H1 (cell line): ENCODE measurements around the gene SLC22A31. TPM values are rescaled to one million over a fixed set of nuclear protein-coding genes. Genes with fewer than 3 reads are reported as not detected.
A peak's percentile ranks its signal among the peaks of the same experiment; 100 is the strongest.

Experiments used
- CTCF ChIA-PET: fragments of 300-600 bp; sonication (Branson Sonifier 250); formaldehyde crosslinking; loops from one replicate; lab custom pipeline; 2021; ENCODE audit not compliant: partially characterized antibody; lab: Charles Lee
- POLR2A ChIA-PET: fragments of 300-600 bp; sonication (Branson Sonifier 250); formaldehyde crosslinking; loops from one replicate; lab custom pipeline; 2021; ENCODE audit warnings: inconsistent platforms; ENCODE audit not compliant: partially characterized antibody; lab: Charles Lee
- DNase-seq, 2 experiments: peaks; one replicate each; pipeline versions ENCODE4 v3.0.0 to v3.0.0-alpha.2; 2010 to 2022; ENCODE audit warnings: low spot score in 2 of 2, low read depth in 1 of 2, mixed read lengths in 1 of 2
- FAIRE-seq: peaks from 2 replicates; lab custom pipeline; 2011; peaks lifted over from hg19 to GRCh38; lab: Jason Lieb, UNC
- H2AFZ ChIP-seq: 2 replicates; pipeline ENCODE4 v1.8.1; 2012; ENCODE audit warnings: low read length, inconsistent platforms
- H2AK5ac ChIP-seq: 2 replicates; pipeline ENCODE4 v1.6.1; 2013; ENCODE audit warnings: low read depth, low read length
- H2BK120ac ChIP-seq: replicated peaks from 2 replicates; pipeline ENCODE3; 2013; ENCODE audit warnings: low read depth, low read length, inconsistent platforms
- H2BK12ac ChIP-seq: 2 replicates; pipeline ENCODE4 v1.6.1; 2013; ENCODE audit warnings: low read depth, low read length
- H2BK15ac ChIP-seq: 2 replicates; pipeline ENCODE4 v1.6.1; 2013; ENCODE audit warnings: low read length
- H2BK20ac ChIP-seq: 2 replicates; pipeline ENCODE4 v1.6.1; 2013; ENCODE audit warnings: low read length
- H2BK5ac ChIP-seq: 2 replicates; pipeline ENCODE4 v1.6.1; 2013; ENCODE audit warnings: low read depth, low read length
- H3K14ac ChIP-seq: 2 replicates; pipeline ENCODE4 v1.6.1; 2013; ENCODE audit warnings: inconsistent platforms; ENCODE audit not compliant: insufficient read length
- H3K18ac ChIP-seq: 2 replicates; pipeline ENCODE4 v1.6.1; 2013; ENCODE audit warnings: low read length; ENCODE audit errors: extremely low read depth
- H3K23ac ChIP-seq: 2 replicates; pipeline ENCODE4 v1.6.1; 2013; ENCODE audit warnings: inconsistent platforms; ENCODE audit not compliant: insufficient read length
- H3K23me2 ChIP-seq: 2 replicates; pipeline ENCODE4 v1.6.1; 2013; ENCODE audit warnings: low read depth, low read length
- H3K27ac ChIP-seq: 2 replicates; pipeline ENCODE4 v1.6.1; 2011; ENCODE audit warnings: low read depth, low read length, inconsistent platforms
- H3K27me3 ChIP-seq, 4 experiments: replicated peaks in 1 of 4; 1 replicate in 1 of 4; 2 replicates in 3 of 4; pipeline versions ENCODE4 v1.6.1 to v1.8.1; 2011 to 2013; ENCODE audit warnings: low read length in 3 of 4, mild to moderate bottlenecking in 3 of 4, inconsistent platforms in 2 of 4, mixed read lengths in 2 of 4, moderate library complexity in 1 of 4; ENCODE audit not compliant: control insufficient read depth in 3 of 4, insufficient read depth in 3 of 4; ENCODE audit errors: extremely low read depth in 1 of 4
- H3K36me3 ChIP-seq, 4 experiments: 2 replicates each; pipeline versions ENCODE4 v1.6.1 to v1.8.1; 2011 to 2013; ENCODE audit warnings: mild to moderate bottlenecking in 4 of 4, low read length in 3 of 4, moderate library complexity in 2 of 4, control low read depth in 1 of 4, inconsistent platforms in 1 of 4; ENCODE audit not compliant: insufficient read depth in 4 of 4, control insufficient read depth in 2 of 4
- H3K4ac ChIP-seq: replicated peaks from 2 replicates; pipeline ENCODE3; 2013; ENCODE audit warnings: low read length, low read depth, mixed read lengths, inconsistent platforms; ENCODE audit not compliant: insufficient read length
- H3K4me1 ChIP-seq, 4 experiments: replicated peaks in 1 of 4; 1 replicate in 1 of 4; 2 replicates in 3 of 4; pipeline versions ENCODE4 v1.6.1 to v1.8.1; 2011 to 2013; ENCODE audit warnings: low read length in 3 of 4, inconsistent platforms in 2 of 4, mixed read lengths in 1 of 4; ENCODE audit not compliant: insufficient read depth in 4 of 4, control insufficient read depth in 3 of 4
- H3K4me2 ChIP-seq, 2 experiments: 2 replicates each; pipeline versions ENCODE4 v1.6.1 to v1.8.1; 2011 to 2013; ENCODE audit warnings: low read depth in 2 of 2, low read length in 2 of 2, control low read depth in 1 of 2, inconsistent platforms in 1 of 2, mild to moderate bottlenecking in 1 of 2; ENCODE audit not compliant: insufficient read depth in 1 of 2
- H3K4me3 ChIP-seq, 4 experiments: fragments of 200-600, 300-600 bp in 1 of 4; sonication (generic), shearing (Covaris generic), sonication (Bioruptor Twin) in 1 of 4; 2 replicates each; pipeline versions ENCODE4 v1.5.1 to v1.8.1; 2011 to 2016; ENCODE audit warnings: low read length in 4 of 4, low read depth in 3 of 4, control low read depth in 2 of 4, inconsistent platforms in 2 of 4, mild to moderate bottlenecking in 2 of 4, mixed read lengths in 1 of 4, moderate library complexity in 1 of 4; ENCODE audit not compliant: insufficient read depth in 2 of 4; ENCODE audit errors: extremely low read depth in 1 of 4
- H3K56ac ChIP-seq: replicated peaks from 2 replicates; pipeline ENCODE3; 2013; ENCODE audit warnings: low read depth, mild to moderate bottlenecking, mixed read lengths, low read length, inconsistent platforms; ENCODE audit not compliant: insufficient read length
- H3K79me1 ChIP-seq: 2 replicates; pipeline ENCODE4 v1.6.1; 2013; ENCODE audit warnings: low read depth, low read length, control low read depth
- H3K79me2 ChIP-seq, 2 experiments: 2 replicates each; pipeline versions ENCODE4 v1.6.1 to v1.8.1; 2012 to 2013; ENCODE audit warnings: low read length in 2 of 2, mild to moderate bottlenecking in 2 of 2, inconsistent platforms in 1 of 2; ENCODE audit not compliant: insufficient read depth in 2 of 2, control insufficient read depth in 1 of 2
- H3K9ac ChIP-seq, 4 experiments: replicated peaks in 1 of 4; 1 replicate in 1 of 4; 2 replicates in 3 of 4; pipeline versions ENCODE4 v1.6.1 to v1.8.1; 2011 to 2013; ENCODE audit warnings: low read depth in 3 of 4, low read length in 3 of 4, control low read depth in 2 of 4, mild to moderate bottlenecking in 2 of 4, moderate library complexity in 2 of 4, inconsistent platforms in 1 of 4; ENCODE audit errors: extremely low read depth in 1 of 4
- H3K9me3 ChIP-seq, 2 experiments: 2 replicates each; pipeline versions ENCODE4 v1.6.1 to v1.8.1; 2012 to 2013; ENCODE audit warnings: mild to moderate bottlenecking in 2 of 2, moderate library complexity in 2 of 2, control low read depth in 1 of 2, inconsistent platforms in 1 of 2, low read depth in 1 of 2, low read length in 1 of 2, mixed read lengths in 1 of 2; ENCODE audit not compliant: insufficient read depth in 2 of 2
- H4K20me1 ChIP-seq, 2 experiments: replicated peaks in 1 of 2; 2 replicates each; pipeline versions ENCODE3 to v1.8.1; 2011 to 2013; ENCODE audit warnings: inconsistent platforms in 2 of 2, low read length in 2 of 2, mild to moderate bottlenecking in 1 of 2; ENCODE audit not compliant: insufficient read depth in 2 of 2, control insufficient read depth in 1 of 2
- H4K5ac ChIP-seq: 2 replicates; pipeline ENCODE4 v1.6.1; 2013; ENCODE audit warnings: low read length, low read depth, mixed read lengths, inconsistent platforms; ENCODE audit not compliant: insufficient read length
- H4K8ac ChIP-seq: 2 replicates; pipeline ENCODE4 v1.8.0; 2013; ENCODE audit warnings: mild to moderate bottlenecking, moderate library complexity, low read length, inconsistent platforms; ENCODE audit not compliant: insufficient read depth; ENCODE audit errors: extremely low read depth
- H4K91ac ChIP-seq: replicated peaks from 2 replicates; pipeline ENCODE3; 2013; ENCODE audit warnings: low read length, mixed read lengths, inconsistent platforms; ENCODE audit not compliant: insufficient read length
- ASH2L ChIP-seq: fragments of 200-600, 300-600 bp; sonication (generic); IDR thresholded peaks from one replicate; pipeline ENCODE4 v1.7.1; 2017; ENCODE audit warnings: low read length
- EGR1 ChIP-seq: IDR thresholded peaks from 2 replicates; pipeline ENCODE4 v1.6.1; 2011; ENCODE audit warnings: low read depth, low read length, borderline replicate concordance
- GTF2F1 ChIP-seq: IDR thresholded peaks from 2 replicates; pipeline ENCODE4 v1.6.1; 2012; ENCODE audit warnings: low read depth, low read length, improper control_type of control experiment, borderline replicate concordance
- MAFK ChIP-seq: IDR thresholded peaks from 2 replicates; pipeline ENCODE4 v1.6.1; 2012; ENCODE audit warnings: low read depth, mild to moderate bottlenecking, improper control_type of control experiment, low read length
- RAD21 ChIP-seq, 2 experiments: IDR thresholded peaks in 1 of 2; conservative IDR thresholded peaks in 1 of 2; 2 replicates each; pipeline ENCODE4 v1.6.1; 2011; ENCODE audit warnings: low read depth in 2 of 2, low read length in 2 of 2, improper control_type of control experiment in 1 of 2, inconsistent platforms in 1 of 2, mild to moderate bottlenecking in 1 of 2, moderate library complexity in 1 of 2
- SAP30 ChIP-seq: fragments of 300-600 bp; sonication (generic); IDR thresholded peaks from 2 replicates; pipeline ENCODE4 v1.7.1; 2012; ENCODE audit warnings: low read length, moderate library complexity, mild to moderate bottlenecking, inconsistent platforms; ENCODE audit not compliant: insufficient read depth, insufficient replicate concordance
- SIN3A ChIP-seq, 2 experiments: IDR thresholded peaks in 1 of 2; conservative IDR thresholded peaks in 1 of 2; 2 replicates each; pipeline ENCODE4 v1.6.1; 2011 to 2012; ENCODE audit warnings: low read length in 2 of 2, improper control_type of control experiment in 1 of 2, low read depth in 1 of 2, mild to moderate bottlenecking in 1 of 2
- WGBS, 2 experiments: shearing (Covaris generic) in 1 of 2; methylation state at CpG; one replicate each; pipeline versions ENCODE4 v1.1.6 to v1.1.7; 2013 to 2015; ENCODE audit warnings: low lambda C conversion rate in 2 of 2, mixed read lengths in 2 of 2, inconsistent platforms in 1 of 2, low coverage in 1 of 2, missing lambda C conversion rate in 1 of 2; ENCODE audit not compliant: insufficient replicate concordance in 2 of 2, insufficient coverage in 1 of 2, insufficient read length in 1 of 2; ENCODE audit errors: extremely low coverage in 1 of 2, missing lambda C conversion rate in 1 of 2; 5-methylcytosine and 5-hydroxymethylcytosine counted together
- polyA plus RNA-seq, 7 experiments: library from polyadenylated mRNA; depleted of rRNA in 3 of 7; stranded (reverse) in 5 of 7; unstranded in 2 of 7; fragments of >200 nt in 5 of 7; fragments of 200-250 nt in 2 of 7; gene quantifications; 1 replicate in 5 of 7; 2 replicates in 1 of 7; 4 replicates in 1 of 7; pipeline versions ENCODE4 v1.2.1 to v1.2.3, GENCODE V29; 2011 to 2013; ENCODE audit warnings: missing spikeins in 2 of 7, mixed read lengths in 2 of 7
- total RNA-seq: library from RNA; stranded (reverse); fragmentation: NEBNext Ultra II Directional; extraction: Animal tissue kit (Norgen Biotek cat#: 25700); gene quantifications from 2 replicates; pipeline ENCODE4 v1.2.1, GENCODE V29; 2021

Gene SLC22A31
- total and polyA plus RNA-seq, 2 of the 8 experiments (the other 6 are each of a cell fraction or from before 2014, with no cell fraction given): 7.7 to 10.6 TPM

- Histone ChIP-seq H3K4me3 (peak overlapping the region; percentile 72 to 97 (median 93)), H2BK20ac (no peak overlapping the region), H3K4ac (no peak overlapping the region), H3K79me1 (peaks cover 2% of the 10 kb centered on the region; the same call in 1 of the 2 replicates), H3K23ac (no peak overlapping the region), H4K91ac (no peak overlapping the region), H2BK5ac (no peak overlapping the region), H4K5ac (no peak overlapping the region), H4K20me1 (peaks cover 0 to 5% of the 10 kb centered on the region in 2 experiments), H3K27me3 (no peaks in the 10 kb centered on the region), H3K79me2 (peaks cover 0 to 13% of the 10 kb centered on the region in 2 experiments; a peak in 3 of 4 replicates), H3K18ac (no peak overlapping the region), H4K8ac (no peak overlapping the region), H3K14ac (no peak overlapping the region), H2BK12ac (no peak overlapping the region), H2AK5ac (no peak overlapping the region), H2BK120ac (no peak overlapping the region), H3K56ac (no peak overlapping the region), H3K27ac (no peak overlapping the region), H3K4me1 (peaks cover 0 to 2% (median under 1%) of the 10 kb centered on the region in 4 experiments; a peak in 2 of 7 replicates), H3K36me3 (peaks cover 0 to 3% (median under 1%) of the 10 kb centered on the region in 4 experiments; a peak in 2 of 8 replicates), H3K4me2 (peak overlapping the region; percentile 58 to 77), H2BK15ac (no peak overlapping the region), H3K9ac (no peak overlapping the region; a peak in 2 of 7 replicates), H3K9me3 (no peaks in the 10 kb centered on the region), H3K23me2 (peaks cover 4% of the 10 kb centered on the region; the same call in 1 of the 2 replicates), H2AFZ (no peak overlapping the region)
- peak; percentile 55 for FAIRE-seq
- WGBS, 2 experiments: 16% methylated on average over 25 of the region's 25 CpGs; no CpG with 5 or more reads in 1 of the 2 experiments
- POLR2A ChIA-PET: interaction anchor here (0.7 kb wide), 1 partner anchor 521 kb away, joined by 6 read pairs; no protein-coding TSS in a partner anchor
- peak in 1 of 2 experiments; percentile 85 for DNase-seq
- CTCF ChIA-PET: interaction anchor here (0.5 to 1.8 kb wide), 14 partner anchors 8 to 473 kb away, joined by 3 to 6 read pairs (median 4); no protein-coding TSS in a partner anchor
- TF ChIP-seq MAFK (no peak), GTF2F1 (no peak), RAD21 (IDR thresholded peaks at IDR 0.05 in 1 of 2, conservative IDR thresholded peaks at IDR 0.05 in 1 of 2; ENCODE audit: low read depth in 2 of 2, low read length in 2 of 2) (peak; percentile 89 to 91), ASH2L (peak; percentile 1), EGR1 (no peak), SAP30 (peak; percentile 87), SIN3A (conservative IDR thresholded peaks at IDR 0.05 in 1 of 2, IDR thresholded peaks at IDR 0.05 in 1 of 2; ENCODE audit: low read depth in 1 of 2, low read length in 2 of 2) (peak; percentile 75 to 96; a peak in 2 of 4 replicates)
Observed at GRCh38 chr16:89216315-89217137, 16.2 kb upstream of the SLC22A31 start.
